ENCODE results near the gene HBG1. TPM values are rescaled to one million over a fixed set of nuclear protein-coding genes. Genes with fewer than 3 reads are reported as not detected.
"Not testable (repeated sequence)": the region's sequence is repeated elsewhere in the genome, so short reads cannot be mapped to it uniquely, and the experiment has no call there.

The HBG1 gene
- total RNA-seq, 1 experiment from 2014 or later = 0.31 TPM

- not testable (repeated sequence) for DNase-seq (ENCODE audit: low read depth)
Observed at GRCh38 chr11:5248498-5248897, 1.2 kb downstream of the HBG1 start.

GRCh38 chr11:5247472-5248192 lies 2.0 kb downstream of the HBG1 start:
- no peak for DNase-seq (ENCODE audit: low read depth)

GRCh38 chr11:5246772-5247471 lies 2.7 kb downstream of the HBG1 start:
- DNase-seq (ENCODE audit: low read depth) = no peak

- no peak for DNase-seq (ENCODE audit: low read depth)
Observed at GRCh38 chr11:5245155-5245554, 4.5 kb downstream of the HBG1 start.

GRCh38 chr11:5243816-5244180 lies 5.9 kb downstream of the HBG1 start:
- DNase-seq (ENCODE audit: low read depth) = no peak

GRCh38 chr11:5242933-5243815 lies 6.5 kb downstream of the HBG1 start:
- peak; percentile 42 for DNase-seq (ENCODE audit: low read depth)

GRCh38 chr11:5242208-5242607 lies 7.4 kb downstream of the HBG1 start:
- no peak for DNase-seq (ENCODE audit: low read depth)

- no peak for DNase-seq (ENCODE audit: low read depth)
Observed at GRCh38 chr11:5241458-5241857, 8.2 kb downstream of the HBG1 start.

GRCh38 chr11:5240458-5240857 lies 9.2 kb downstream of the HBG1 start:
- no peak for DNase-seq (ENCODE audit: low read depth)

GRCh38 chr11:5240056-5240455 lies 9.6 kb downstream of the HBG1 start:
- DNase-seq (ENCODE audit: low read depth) = no peak

- DNase-seq (ENCODE audit: low read depth) = no peak
Observed at GRCh38 chr11:5239046-5239445, 10.6 kb downstream of the HBG1 start.

GRCh38 chr11:5238486-5238885 lies 11.2 kb downstream of the HBG1 start:
- DNase-seq (ENCODE audit: low read depth) = no peak

- DNase-seq (ENCODE audit: low read depth) = no peak
Observed at GRCh38 chr11:5237420-5237819, 12.2 kb downstream of the HBG1 start.

- no peak for DNase-seq (ENCODE audit: low read depth)
Observed at GRCh38 chr11:5235364-5236095, 14.1 kb downstream of the HBG1 start.

- peak; percentile 24 for DNase-seq (ENCODE audit: low read depth)
Observed at GRCh38 chr11:5234381-5234834, 15.2 kb downstream of the HBG1 start, which contains the start of gene HBD. HBD (minus strand) TSS chr11:5234483; CDS start chr11:5234433, 50 bp downstream.

- DNase-seq (ENCODE audit: low read depth) = no peak
Observed at GRCh38 chr11:5233307-5233706, 16.4 kb downstream of the HBG1 start.

GRCh38 chr11:5232821-5233220 lies 16.8 kb downstream of the HBG1 start:
- DNase-seq (ENCODE audit: low read depth) = no peak

- DNase-seq (ENCODE audit: low read depth) = no peak
Observed at GRCh38 chr11:5232176-5232575, 17.5 kb downstream of the HBG1 start.

- no peak for DNase-seq (ENCODE audit: low read depth)
Observed at GRCh38 chr11:5231111-5231510, 18.5 kb downstream of the HBG1 start.

- DNase-seq (ENCODE audit: low read depth) = no peak
Observed at GRCh38 chr11:5230266-5230665, 19.4 kb downstream of the HBG1 start.

- DNase-seq (ENCODE audit: low read depth) = no peak
Observed at GRCh38 chr11:5229796-5230195, 19.9 kb downstream of the HBG1 start.
